HG03520 (cell line): ENCODE results near the gene VCL.
"Not testable (repeated sequence)": the region's sequence is repeated elsewhere in the genome, so short reads cannot be mapped to it uniquely, and the experiment has no call there.

ENCODE experiments used
- ATAC-seq: cut with Tn5 transposase; IDR thresholded peaks from one replicate; pipeline ENCODE4 v1.9.1; 2021; ENCODE audit warnings: mild to moderate bottlenecking, moderate library complexity; ENCODE audit not compliant: unreplicated experiment

The VCL gene

DNA sequence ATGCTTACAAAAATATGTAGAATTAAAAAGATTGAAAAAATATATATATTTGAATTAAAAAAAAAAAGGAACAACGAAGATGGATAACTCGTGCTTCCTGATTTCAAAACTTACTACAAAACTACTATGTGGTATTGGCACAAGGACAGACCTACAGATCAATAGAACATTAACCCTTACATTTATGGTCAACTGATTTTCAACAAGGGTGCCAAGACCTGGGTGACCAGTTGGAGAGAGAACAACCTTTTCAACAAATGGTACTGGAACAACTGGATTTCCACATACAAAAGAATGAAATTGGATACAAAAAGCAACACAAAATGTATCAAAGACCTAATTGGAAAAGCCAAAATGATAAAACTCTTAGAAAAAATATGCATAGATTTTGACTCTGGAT, 142.6 kb downstream of the VCL start:
- ATAC-seq: no peak

DNA sequence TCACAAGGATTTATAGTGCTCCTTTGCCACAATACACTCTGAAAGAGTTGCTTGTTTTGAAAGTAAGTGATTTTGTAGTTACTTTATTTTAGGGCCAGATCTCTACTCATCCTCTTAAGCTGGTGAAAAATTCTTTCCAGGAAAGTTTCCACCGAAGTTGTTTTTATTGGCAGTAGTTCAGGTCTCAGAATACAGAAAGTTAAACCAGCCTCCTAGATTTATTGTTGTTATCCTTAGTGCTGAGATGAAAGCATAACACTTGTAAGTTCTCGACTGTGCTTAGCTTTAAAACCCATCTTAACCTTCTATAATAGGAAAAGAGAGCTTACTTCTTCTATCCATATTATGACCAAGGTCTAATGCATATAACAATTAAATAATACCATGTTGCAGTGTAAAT, 147.2 kb downstream of the VCL start:
- ATAC-seq: no peak

DNA sequence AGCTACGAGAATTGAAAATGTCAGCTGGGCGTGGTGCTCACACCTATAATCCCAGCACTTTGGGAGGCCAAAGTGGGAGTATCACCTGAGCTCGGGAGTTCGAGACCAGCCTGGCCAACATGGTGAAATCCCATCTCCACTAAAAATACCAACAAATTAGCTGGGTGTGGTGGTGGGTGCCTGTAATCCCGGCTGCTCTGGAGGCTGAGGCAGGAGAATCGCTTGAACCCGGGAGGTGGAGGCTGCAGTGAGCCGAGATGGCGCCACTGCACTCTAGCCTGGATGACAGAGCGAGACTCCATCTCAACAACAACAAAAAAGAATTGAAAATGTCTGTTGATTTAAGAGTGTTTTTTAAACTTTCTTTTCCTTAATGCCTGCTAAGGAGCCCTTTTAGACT, 149.1 kb downstream of the VCL start:
- not testable (repeated sequence) for ATAC-seq

DNA sequence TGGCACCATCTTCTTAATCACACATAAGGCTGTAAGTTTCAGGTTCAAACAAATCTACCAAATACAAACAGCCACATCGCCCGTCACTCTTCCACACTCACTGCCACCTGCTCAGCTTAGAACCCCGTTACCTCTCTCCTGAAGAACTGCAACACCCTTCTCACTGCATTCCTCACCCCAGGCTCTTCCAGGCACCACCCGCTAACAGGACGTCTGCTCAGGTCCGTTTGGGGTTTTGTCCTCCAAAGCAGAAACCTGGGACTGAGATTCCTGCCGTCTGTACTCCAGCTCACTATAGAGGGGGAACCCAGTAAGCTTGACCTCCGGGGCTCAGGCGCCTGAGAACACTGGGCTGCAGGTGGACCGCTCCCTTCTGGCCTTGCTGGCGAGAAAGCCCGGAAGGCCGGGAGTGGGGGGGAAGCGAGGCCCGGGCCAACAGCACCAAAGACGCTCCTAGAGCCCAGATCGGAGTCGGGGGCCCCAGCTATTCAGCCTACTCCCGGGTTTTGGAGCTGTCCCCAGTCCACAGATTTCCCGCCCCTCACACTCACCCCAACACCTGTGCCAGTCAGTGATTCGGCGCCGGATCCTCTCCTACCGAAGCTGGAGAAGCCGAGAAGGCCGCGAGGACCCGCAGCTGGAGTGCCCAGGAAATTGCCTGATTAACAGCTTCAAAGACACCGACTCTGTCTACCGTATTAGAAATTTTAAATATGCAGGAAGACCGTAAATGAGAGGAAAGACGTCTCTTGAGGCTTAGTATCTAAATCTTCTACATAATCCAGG, 152.5 kb downstream of the VCL start, which contains the start of gene AP3M1:
Gene AP3M1 (minus strand): TSS at position 625 of the 786 bp plus-strand sequence. CDS start 12,449 bp downstream, outside the sequence.
- peak; percentile 36 for ATAC-seq

DNA sequence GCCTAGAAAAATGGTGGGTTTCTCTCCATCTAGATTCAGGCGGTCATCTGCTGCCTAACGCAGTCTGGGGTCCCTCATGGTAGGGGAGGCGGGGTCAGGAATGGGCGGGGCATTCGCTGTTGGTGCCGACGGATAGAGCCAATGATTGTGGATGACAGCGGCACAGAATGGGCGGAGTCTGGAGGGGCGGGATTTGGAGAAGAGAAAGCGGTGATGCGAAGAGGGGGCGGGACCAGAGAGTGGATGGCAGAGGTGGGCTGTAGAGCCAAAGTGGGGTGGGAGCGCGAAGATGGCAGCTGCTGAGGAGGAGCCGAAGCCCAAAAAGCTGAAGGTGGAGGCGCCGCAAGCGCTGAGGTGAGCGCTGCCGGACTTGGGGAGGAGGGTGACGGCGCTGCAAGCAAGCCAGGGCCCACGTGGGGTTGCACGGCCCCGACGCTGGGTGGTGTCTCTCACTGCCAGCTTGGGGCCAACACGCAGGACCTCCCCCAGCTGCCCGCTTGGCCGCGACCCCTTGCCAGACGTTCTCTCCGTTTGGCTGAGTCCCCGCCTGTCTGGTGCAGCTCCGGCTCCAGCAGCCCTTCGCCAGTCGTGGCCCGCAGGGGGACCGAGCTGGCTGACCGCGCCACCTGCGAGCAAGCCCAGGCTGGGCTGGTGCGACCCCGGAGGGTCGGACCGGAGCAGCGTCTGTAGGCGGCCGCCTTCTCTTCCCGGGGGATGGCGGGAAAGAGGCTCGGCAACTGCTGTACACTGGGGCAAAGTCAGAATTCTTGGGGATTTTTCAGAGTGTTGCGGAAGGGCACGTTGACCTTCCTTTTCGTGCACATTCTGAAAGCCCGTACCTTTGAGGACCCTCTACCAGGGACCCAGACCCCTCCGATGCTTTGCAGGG, 153.3 kb downstream of the VCL start, which contains the start of gene ADK:
Gene ADK (plus strand): TSS at position 232 of the 889 bp plus-strand sequence. CDS start 58 bp downstream, at position 290.
- peak; percentile 72 for ATAC-seq

DNA sequence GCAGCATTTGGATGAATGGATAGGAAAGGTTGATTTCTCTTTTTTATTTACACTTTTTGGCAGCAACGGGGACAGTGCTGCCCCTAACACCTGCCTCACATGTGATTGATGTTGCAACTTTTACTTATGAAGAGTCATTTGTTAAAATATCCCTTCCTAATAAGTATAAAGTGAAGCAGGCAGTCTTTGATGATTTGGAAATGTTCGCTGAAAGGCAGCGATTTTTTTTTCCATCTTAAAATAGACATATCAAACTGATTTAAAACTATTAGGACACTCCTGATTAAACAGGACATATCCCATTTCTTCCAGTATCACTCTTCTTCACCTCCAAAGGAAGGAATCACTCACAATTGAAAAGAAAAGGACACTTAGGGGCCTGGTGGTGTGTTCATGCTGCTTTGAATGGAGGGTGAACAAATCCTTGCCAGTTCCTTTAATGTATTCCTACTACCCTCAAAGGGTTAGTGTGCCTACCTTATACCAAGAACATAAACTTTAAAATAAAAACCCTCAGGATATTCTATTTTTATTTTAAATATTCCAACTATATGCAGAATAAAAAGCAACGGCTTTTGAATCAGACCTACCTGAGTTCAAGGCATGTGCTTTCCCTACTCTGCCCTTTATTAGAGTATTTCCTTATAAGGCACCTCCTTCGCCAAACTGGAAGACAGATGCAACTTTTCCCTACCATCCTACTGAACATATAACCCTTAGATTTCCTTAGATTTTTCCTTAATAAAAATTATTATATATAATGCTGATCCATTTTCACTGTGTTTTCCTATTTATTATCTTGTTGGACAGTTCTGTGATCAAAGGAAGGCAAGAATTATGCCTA, 154.2 kb downstream of the VCL start:
- no peak for ATAC-seq

DNA sequence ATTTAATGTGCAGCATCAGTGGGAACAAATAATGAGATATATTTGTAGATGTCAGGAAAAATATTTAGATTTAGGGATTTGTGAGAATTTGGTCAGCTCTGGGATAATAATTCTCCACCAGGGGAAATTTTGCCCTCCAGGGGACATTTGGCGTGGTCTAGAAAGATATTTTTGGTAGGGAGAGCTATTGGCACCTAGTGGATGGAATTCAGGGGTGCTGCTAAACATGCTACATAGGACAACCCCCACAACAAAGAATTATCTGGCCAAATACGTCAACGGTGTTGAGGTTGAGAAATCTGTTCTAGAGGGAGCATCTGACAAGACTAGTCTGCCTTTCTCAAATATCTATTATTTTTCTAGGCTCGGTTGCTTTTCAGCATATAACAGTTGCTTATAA, 155.2 kb downstream of the VCL start:
- ATAC-seq: no peak

DNA sequence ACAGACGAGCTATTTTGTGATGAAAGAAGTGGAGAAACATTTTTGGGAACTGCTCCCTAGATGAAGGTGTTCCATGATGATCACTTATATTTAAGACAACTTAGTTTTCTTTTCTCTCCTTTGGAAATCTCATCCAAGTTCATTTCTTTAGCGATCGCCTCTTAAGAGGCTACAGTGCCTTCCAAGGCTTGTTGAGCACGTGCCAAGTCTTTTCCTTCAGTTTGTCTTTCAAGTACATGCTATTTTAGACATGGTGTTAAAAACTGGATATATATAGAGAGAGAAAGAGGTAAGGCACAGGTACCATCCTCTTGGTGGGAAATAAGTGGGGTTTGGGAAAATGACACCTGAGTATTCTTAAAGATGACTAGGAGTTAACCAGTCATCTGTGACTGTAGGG, 155.8 kb downstream of the VCL start:
- ATAC-seq: no peak

DNA sequence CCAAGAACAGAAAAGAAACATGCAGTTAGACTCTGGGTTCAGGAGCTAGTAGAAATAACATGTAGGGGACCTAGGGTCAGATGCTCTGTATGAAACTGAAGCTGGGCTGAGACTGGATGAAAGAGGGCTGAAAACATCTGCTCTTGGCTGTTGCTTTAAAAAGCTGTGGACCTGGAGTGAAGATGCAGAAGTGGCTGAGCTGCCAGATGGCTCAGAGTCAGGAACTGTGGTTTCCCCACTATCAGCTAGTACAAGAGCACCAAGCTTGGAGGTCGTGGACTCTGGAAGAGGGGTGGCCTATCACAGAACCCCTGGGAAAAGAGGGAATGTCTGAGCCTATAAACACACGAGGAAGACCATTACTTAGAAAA, 159.0 kb downstream of the VCL start:
- ATAC-seq: no peak

DNA sequence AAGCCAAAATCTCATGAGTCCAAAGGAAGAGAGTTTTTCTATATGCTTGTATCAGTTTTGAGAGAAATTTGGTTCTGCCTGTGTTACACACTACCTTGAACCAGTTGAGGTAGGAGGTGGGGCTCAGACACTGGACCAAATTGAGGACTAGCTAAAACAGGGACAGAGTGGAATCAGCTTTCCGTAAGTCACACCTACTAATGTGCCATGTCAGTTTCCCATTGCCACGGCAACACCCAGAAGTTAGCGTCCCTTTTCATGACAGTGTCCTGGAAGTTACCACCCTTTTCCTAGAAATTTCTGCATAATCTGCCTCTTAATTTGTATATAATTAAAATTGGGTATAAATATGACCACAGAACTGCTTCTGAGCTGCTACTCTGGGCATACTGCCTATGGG, 162.1 kb downstream of the VCL start:
- ATAC-seq: no peak

DNA sequence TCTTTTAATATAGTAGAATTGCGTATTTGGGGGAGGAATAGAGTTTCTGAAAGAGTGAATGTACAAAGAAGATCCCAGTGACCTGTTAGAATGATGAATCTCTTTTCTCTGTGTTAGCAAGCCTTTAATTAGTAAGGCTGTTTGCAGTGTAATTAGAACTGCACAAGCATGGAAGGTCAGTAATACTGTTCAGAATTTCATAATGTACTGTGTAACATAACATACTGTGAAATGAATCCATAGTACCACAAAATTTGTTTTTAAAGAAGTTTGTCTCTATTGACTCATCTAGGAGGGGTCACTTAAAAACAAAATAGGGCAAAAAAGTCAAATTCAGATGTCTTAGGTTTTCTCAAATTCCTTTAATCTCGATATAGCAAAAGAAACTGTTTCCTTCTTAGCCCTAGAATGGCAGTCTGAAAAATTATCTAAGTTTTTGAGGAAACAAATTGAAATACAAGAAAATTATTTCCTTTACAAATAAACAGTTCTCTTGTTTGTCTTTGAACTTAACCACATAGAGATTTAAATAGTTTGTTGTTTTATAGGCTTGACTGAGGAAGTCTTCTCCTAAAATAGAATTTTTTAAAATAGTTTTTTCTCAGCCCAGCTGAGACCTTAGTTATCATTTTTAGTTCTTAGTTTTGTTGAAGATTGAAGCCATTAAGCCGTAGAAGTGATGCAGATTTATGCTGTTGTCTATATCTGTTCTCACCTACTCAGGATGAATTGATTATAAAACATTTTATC, 165.6 kb downstream of the VCL start:
- ATAC-seq: no peak

DNA sequence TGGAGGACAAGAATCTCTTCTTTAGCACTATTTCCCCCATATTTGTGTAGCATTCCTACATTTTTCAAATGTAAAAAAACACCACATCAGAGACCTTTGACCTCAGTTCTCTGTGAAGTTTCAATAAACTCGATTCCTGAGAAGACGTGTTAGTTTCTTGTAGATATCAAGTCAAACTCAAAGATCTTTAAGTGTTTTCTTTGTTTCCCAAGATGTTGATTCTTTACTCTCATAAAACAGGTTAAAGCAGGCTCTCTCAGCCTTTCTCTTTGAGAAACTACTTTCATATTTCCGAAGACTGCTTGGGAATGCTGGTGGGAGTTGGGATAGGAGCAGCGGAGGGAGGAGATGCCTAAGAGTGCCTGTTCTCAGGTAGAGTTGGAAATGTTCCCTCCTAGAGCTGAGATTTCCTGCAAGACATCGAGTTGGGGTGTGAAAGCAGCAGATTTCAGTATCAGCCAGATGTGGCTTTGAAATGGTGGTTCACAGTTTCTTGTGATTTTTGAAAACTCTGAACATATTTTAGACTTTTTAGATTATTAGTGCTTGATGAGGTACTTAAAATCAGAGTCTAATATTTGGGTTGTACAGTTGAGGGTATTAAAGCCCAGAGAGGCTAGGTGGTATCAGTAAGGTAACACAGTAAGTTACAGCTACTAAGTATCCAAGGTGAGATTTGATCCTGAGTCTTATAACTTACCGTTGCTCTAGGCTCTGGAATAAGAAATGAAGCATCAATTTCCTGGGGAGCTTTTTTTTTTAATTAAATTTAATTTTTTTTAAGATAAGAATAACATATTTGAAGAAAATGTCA, 167.0 kb downstream of the VCL start:
- ATAC-seq: no peak

DNA sequence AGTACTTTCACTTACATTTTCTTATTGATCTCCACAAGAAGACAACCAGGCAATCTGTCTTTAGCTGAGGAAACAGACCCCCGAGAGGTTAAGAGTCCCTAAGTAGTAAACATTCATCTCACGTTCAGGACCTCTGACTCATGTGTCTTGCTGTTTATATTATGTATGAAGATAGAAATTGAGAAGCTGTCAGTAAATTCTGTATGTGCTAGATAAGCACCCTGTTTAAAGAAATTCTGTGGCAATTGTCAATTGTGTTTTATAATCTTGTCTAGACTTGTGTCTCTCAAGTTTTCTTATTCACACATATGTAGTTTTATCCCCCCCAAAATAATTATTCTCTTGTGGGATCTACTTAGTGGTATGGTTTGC, 167.6 kb downstream of the VCL start:
- ATAC-seq: no peak

DNA sequence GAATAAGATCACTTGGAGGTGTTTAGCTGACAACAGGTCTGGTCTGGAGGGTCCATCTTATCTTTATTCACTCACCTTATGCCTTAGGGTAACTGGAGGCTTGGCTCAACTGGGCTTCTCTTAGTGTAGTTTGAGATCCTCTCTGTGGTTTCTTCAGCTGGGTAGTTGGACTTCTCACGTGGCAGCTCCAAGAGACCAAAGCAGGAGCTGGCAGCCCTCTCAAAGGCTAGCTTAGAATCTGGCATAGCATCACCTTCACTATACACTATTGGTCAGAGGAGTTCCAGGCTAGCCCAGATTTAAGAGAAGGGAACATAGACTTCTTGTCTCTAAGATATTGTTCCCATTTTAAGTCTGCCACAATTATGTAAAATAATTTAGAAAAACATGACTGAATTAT, 169.5 kb downstream of the VCL start:
- ATAC-seq: no peak
